ENCODE results near the gene SGPP1.
"Not testable (repeated sequence)": the region's sequence is repeated elsewhere in the genome, so short reads cannot be mapped to it uniquely, and the experiment has no call there.

SGPP1 gene

DNA sequence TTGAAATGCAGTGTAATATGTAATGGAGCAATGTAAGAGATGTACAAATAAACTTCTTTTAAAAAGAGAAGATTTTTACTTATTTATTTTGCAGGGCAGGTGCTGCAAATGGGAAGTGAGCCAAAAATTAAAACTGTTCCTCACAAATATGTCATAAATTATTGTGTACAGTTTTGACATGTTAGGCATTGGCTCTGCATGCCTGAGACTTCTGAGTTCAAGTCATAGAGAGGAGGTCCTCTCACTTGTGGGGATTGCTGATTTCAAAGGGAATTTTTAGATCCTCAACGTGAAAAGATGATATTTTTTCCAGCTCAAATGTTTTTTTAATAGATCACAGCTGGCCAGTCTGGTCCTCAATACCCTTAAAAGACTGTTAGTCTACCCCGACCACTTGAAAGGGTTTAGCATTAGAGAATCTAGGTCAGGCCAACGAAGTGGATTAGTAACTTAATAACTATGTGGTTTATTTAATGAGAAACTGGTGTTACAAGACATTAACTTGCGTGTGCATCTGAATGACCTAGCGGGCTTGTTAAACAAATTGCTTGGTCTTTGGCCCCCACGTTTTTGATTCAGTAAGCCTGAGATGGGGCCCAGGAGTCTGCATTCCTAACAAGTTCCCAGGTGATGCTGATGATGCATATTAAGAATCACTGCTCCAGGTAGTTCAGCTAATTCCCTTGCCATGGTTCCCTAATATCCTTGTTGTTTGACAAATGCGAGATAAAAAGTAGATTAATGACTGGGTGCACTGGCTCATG, 55.3 kb downstream of the SGPP1 start:
- DNase-seq (ENCODE audit: low read depth): peak; percentile 66

DNA sequence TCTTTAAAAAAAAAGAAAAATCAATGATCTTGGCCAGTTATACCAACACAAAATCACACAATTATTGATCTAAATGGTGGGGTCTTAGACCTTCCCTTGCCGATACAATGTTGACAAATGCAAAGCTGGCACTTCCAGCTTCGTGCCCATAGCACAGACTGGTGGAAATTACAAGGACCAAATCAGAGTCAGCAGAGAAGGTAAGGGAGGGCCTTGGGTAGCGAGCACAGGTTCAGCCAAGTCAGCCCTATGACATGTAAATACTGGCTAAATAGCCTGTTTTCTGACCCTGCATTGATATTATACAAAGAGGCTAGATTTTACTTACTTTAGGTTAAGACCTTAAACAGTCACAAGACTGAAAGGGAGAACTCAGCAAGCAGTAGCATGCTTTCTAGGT, 55.9 kb downstream of the SGPP1 start:
- DNase-seq (ENCODE audit: low read depth): no peak

DNA sequence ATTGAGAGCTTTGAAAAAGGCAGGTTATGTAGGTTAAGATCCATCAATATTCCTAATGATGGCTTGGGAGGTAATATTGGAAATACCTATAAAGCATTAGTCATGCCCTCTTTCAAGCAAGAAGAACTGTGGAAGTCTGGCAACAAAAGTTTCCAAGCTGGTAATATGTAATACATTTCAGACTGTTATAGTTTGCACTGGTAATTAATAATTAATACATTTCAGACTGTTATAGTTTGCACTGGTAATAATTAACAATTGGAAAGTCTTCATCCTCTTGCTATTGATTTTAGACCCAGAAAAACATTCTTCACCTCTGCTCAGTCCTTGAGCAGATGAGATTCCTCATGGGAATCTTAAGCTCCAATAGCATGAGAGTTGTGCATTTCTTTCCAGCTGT, 57.2 kb downstream of the SGPP1 start:
- no peak for DNase-seq (ENCODE audit: low read depth)

DNA sequence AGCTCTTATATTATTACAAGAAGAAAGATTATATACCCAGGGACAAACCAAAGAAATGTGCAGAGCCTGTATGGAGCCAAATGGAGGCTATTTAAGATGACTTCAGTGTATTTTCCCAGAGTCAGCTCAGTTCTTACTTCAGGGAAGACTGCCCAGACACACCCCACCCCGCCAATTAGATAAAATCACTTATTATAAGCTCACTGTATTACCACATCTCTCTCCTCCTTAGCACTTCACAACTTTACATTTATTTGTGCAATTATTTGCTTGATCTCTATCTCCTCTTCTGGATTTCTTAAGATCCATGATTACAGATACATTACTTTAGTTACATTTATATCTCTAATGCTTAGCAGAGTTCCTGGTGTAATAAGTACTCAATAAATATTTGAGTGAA, 61.5 kb downstream of the SGPP1 start:
- no peak for DNase-seq (ENCODE audit: low read depth)

DNA sequence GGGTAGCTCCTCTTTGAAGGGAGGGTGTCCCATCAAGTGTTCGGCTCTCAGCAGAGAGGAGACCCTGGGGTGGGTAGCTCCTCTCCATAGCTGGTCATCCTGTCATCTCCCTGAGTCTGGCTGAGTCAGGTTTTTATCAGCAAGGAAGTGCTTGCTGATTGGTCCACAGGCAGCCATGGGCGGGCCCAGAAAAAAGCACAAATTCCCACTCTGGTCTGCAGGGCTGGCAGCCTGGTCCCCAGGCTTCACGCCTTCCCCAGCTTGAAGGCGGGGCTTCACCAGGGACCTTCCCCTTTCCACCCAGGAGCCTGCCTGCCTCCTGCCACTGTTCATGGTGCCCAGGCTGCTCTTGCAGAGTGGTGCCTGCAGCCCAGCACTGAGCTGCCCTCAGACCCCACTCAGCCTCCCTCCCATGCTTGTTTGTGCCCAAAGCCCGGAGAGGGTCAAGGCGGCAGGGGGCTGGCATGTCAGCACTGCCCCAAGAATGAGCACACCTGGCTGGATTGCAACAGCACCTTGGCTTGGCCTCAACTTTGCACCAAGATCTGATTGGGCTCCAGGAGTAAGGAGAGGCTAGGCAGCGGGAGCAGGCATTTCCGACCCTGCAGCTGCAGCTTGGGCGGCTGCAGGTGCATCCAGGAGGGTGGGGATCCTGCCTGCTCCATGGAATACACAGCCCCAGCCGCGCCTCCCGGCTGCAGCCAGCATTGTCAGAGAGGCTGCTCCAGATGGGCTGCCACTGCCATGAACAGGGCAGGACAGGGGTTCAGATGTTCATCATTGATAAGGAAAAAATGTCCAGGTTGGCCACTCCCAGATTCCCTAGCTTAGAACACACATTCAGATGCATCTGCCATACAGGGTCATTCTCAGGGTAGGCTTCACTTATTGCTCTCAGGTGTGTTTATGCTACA, 64.2 kb downstream of the SGPP1 start:
- peak; percentile 35 for DNase-seq (ENCODE audit: low read depth)

DNA sequence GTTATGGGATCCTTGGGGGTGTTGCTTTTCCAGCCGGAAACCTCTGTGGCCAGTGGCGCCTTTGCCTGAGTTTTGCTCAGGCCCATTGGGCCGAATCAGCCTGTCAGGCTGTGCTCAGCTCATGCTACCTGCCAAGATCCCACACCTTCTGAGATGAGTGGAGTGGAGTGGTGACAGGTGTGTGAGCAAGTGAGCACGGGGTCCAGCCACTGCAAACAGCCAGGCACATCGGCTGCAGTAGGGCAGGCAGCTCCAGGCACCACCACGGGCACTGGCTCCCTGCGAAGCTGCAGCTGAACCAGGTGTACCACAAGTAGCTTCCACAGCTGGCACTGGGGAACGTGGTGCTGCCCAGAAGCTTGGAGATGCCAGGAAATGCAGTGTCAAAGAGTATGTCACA, 65.1 kb downstream of the SGPP1 start:
- DNase-seq (ENCODE audit: low read depth): no peak

DNA sequence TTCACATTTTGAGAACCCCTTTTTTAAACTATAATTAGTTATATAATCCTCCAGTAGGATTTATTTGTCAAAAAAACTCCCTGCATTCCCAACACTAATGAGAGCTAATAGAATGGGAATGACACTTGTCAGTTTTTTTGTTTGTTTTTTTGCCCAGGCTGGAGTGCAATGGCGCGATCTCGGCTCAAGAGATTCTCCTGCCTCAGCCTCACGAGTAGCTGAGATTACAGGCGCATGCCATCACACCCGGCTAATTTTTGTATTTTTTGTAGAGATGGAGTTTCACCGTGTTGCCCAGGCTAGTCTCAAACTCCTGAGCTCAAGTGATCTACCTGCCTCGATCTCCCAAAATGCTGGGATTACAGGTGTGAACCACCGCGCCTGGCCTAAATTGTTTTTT, 66.0 kb downstream of the SGPP1 start:
- DNase-seq (ENCODE audit: low read depth): not testable (repeated sequence)

DNA sequence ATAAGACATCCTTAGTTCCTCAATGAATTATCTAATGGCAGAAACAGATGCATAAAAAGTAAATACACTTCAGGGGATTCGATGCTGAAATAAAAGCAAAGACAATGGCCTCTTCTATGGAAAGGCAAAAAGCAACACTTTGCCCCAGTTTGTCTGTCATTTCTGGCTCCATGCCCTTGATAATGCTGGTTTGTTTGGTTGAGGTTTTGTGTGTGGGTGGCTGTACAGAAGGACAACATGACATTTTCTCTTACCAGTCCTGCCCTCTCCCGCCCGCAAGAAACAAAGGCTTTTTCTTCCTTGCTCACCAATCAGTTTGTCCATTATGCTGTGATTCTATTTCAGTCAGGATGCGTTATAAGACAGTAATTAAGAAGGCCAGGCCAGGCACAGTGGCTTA, 68.1 kb downstream of the SGPP1 start:
- DNase-seq (ENCODE audit: low read depth): no peak

DNA sequence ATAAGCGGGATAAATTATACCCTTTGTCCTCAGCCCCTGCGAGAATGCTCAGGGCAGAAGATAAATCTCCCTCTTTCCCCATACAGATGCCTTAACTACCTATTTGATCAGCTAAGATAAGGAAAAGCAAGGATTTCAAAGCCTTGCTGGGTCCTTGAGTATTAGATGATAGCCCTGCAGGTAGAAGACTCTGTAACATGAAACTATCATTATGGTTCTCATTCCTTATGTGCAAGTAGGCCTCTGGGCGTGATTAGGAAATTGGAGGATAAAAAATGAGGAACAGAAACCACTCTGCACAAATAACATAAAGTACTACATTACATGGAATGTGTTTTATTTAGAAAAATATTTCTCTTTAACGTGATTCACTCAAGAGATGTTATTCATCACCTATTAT, 71.7 kb downstream of the SGPP1 start:
- no peak for DNase-seq (ENCODE audit: low read depth)

DNA sequence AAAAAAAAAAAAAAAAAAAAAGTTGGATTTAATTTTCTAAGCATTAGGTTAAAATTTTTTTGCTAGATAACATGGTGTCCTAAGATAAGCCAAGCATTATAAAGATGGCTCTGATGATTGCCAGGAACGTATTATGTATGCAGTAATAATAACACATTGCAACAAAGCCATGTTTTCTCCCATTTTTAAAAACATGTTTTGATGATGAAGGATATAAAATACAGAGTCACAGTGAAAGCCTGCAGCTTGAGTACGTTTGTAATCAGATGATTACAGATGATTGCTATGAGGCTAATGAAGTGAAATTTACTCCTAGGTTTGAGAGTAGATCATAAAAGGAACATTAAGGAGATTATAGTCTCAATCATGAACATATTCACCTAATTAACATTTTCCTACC, 72.9 kb downstream of the SGPP1 start:
- no peak for DNase-seq (ENCODE audit: low read depth)

DNA sequence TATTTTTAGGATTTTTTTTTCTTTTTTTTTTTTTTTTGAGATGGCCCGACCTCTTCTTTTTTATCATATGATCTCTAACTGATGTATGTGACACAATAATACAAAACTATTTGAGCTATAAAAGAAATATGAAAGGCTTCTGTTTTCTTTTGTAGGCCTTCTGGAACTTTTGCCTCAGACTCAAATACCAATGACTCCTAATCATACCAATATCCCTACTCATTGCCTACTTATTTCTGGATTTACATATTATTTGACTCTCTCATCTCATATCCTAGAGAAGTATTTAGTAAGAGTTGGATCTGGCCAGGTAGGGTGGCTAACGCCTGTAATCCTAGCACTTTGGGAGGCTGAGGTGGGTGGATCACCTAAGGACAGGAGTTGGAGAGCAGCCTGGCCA, 73.5 kb downstream of the SGPP1 start:
- DNase-seq (ENCODE audit: low read depth): peak; percentile 91

DNA sequence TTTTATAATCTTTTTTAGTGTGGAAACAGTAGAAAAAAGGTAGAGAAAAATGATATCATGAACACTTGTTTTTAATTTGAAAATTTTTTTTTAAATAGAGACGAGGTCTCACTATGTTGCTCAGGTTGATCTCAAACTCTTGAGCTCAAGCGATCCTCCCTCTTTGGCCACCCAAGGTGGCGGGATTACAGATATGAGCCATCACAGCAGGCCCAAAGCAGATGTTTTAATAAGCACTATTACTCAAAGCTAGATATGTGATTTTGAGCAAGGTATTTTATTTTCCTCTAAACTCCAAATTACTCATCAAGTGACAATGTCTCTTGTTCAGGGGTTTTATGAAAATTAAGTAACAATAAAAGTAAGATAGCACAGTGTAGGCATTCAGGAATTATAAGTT, 75.5 kb downstream of the SGPP1 start:
- DNase-seq (ENCODE audit: low read depth): no peak

DNA sequence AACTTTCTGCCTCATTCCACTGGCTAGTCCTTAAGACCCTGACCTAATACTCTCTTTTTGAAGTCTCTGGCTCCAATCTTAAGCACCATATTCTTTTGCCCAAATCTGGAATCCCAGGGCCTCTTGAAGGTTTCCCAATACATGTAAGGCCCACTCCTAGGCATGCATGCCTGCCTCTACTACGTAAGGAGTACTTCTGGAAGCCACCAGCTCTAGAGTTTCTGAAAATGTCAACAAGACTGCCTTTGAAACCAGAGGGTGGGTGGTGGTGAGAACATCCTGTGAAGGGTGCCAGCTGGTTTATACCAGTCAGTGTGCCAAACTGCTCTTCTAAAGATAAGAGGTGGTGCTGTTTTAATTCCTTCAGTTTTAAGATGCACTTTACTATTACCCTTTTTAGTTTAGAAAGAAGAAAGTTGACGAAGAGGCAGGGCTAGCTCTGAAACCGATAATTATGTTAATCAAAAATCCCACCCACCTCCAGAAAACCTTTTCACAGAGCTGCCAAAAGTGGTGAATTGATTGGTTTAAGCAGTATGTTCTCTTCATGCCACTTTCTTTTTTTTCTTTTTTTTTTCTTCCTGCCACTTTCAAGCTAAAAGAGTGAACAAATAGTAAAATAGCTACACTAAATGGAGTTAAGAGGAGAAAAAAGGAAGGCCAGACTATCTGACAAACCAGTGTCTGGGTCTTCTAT, 77.5 kb downstream of the SGPP1 start:
- DNase-seq (ENCODE audit: low read depth): no peak

DNA sequence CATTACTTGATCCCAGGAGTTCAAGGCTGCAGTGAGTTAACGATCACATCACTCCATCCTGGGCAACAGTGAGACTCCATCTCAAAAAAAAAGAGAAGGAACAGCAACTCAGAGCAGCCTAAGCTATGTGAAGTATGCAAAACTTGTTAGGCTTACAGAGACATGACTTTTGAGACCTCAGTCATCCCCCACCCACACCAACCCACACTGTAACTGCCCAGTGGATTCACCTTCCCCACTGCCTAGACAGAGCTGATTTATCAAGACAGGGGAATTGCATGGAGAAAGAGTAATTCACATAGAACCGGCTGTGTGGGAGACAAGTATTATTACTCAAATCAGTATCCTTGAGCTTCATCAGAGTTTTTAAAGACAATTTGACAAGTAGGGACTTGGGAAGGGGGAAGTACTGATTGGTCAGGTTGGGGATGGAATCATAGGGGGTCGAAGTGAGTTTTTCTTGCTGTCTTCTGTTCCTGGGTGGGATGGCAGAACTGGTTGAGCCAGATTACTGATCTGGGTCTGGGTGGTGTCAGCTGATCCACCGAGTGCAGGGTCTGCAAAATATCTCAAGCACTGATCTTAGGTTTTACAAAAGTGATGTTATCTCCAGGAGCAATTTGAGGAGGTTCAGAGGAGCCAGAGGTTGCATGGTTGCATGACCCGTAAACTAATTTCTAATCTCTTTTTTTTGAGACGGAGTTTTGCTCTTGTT, 80.0 kb downstream of the SGPP1 start:
- DNase-seq (ENCODE audit: low read depth): peak; percentile 58

DNA sequence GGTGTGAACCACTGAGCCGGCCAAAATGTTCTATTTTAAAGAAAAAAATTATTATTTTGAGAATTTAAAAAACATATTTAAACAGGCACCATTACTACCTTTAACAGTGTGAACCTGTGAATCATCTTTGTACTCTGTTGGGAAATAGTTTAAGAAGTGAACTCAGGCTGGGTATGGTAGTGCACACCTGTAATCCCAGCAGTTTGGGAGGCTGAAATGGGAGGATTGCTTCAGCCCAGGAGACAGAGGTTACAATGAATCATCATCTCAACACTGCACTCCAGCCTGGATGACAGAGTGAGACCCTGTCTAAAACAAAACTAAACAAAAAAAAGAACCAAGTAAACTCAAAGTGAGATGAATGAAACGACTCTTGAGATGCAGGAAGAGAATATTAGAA, 83.1 kb downstream of the SGPP1 start:
- DNase-seq (ENCODE audit: low read depth): no peak

DNA sequence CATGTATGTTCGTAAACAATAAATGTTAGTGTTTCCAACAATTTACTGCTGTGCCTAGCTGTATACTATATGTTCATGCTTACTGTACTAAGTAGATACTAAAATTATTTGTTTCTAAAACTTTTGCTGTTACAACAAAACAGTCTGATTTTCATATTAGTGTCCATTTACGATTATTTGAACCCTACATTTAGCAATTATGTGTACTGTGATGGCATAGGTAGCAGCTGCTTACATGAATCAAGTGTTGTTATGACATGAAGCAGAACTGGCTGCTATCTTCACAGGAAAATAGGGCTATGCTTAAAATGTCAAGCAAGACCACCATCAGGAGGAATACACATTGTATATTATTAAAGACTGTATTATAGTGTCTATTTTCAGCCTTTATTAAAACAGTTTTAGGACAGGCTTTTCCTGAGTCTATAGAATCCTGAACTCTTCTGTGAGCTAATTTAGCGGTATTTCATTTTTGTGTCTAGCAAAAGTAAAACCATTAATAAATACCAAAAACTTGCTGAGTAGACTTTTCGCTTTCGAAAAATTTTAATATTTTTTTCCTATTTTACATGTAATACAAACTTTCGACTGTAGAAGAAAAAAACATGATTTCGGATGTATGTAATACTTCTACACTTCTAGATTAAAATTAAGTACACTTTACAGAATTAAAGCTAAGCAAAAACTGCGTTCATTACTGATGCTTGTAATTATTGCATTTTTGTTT, 85.0 kb downstream of the SGPP1 start:
- no peak for DNase-seq (ENCODE audit: low read depth)

DNA sequence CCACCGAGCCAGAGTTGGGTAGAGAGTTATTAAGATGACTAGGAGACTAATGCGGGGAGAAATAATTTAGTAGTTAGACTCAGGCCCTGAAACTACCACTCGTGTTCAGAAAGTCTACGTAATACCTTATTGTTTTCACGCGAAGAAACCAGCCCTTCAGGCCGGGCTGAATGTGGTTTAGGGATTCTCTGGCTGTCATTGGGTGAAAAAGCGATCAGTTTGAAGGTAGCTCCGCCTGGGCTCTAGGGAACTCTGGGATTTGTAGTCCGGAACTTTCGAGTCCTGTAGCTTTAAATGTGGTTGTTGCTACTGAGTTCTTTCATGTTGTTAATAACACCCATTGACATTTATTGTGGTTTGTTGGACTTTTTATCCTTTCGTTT, 85.6 kb downstream of the SGPP1 start:
- DNase-seq (ENCODE audit: low read depth): peak; percentile 96

DNA sequence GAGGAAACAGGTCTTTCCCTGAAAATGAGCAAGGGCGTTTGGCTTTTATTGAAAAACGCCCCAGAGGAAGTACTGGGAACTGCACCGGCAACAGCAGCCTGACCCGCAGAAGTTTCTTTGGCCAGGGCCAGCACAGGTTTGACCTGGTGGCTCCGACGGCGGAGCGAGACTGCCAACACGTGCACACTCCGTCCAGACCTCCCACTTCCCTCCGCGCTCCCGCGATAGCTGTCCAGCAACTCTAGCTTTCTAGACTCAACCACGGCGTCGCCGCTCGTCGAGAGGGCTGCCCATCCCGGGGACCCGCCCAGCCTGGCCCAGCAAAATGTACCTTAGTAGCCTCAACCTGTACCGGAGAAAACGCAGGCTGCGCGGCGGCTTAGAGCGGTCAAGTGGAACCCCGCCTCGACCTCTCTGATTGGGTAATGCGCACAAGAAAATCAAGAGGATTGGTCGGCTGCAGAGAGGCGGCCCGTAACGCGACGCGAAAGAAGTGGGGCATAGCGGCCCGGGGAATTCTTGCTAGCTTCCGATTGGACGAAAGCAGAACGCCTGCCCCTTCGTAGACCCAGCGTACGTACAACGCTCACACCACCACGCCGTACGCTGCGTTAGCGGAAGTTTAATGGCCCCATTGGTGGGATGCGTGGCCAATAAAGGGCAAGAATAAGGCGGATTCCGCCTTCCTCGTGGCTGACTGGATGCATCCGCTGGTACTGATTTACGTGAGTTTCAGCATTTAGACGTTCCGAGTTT, 86.2 kb downstream of the SGPP1 start, which contains the start of gene WDR89:
Gene WDR89 (minus strand): TSS at position 399 of the 756 bp plus-strand sequence. CDS start 41,929 bp downstream, outside the sequence.
- peak; percentile 100 for DNase-seq (ENCODE audit: low read depth)

DNA sequence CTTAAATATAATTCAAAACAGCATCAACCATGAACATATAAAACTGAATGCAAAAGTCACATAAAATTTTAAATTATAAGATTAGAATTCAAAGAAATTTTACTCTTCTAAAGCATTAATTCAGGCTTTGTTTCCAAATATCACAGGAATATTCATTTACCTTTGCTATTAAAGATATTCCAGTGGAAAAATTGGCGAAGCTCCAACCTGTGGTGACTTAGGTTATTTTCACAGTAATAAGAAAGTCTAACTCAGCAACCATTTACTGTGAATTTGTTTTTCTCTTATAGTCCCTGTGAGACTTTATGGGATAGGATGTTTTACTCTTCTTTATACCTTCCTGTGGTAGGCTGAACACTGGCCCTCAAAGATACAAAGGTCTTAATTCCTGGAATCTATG, 89.4 kb downstream of the SGPP1 start:
- DNase-seq (ENCODE audit: low read depth): no peak

DNA sequence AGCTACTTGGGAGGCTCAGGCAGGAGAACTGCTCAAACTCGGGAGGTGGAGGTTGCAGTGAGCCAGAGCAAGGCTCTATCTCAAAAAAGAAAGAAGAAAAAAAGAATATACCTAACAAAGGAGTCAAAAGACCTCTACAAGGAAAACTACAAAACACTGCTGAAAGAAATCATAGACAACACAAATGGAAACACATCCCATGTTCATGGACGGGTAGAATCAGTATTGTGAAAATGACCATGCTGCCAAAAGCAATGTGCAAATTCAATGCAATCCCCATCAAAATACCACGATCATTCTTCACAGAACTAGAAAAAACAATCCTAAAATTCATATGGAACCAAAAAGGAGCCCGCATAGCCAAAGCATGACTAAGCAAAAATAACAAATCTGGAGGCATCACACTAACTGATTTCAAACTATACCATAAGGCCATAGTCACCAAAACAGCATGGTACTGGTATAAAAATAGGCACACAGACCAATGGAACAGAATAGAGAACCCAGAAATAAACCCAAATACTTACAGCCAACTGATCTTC, 91.7 kb downstream of the SGPP1 start:
- DNase-seq (ENCODE audit: low read depth): peak; percentile 46
